SH-SY5Y (cell line): ENCODE results near the gene B3GALT5.

Experiments used
- GATA2 ChIP-seq: IDR thresholded peaks from 2 replicates; pipeline ENCODE4 v1.6.1; 2011; ENCODE audit warnings: mild to moderate bottlenecking, low read depth, low read length
- GATA3 ChIP-seq: IDR thresholded peaks from 2 replicates; pipeline ENCODE4 v1.6.1; 2011; ENCODE audit warnings: low read depth, mild to moderate bottlenecking, low read length, moderate library complexity

- TF ChIP-seq GATA3 (no peak), GATA2 (no peak)
Observed at GRCh38 chr21:39641827-39642450, 29.2 kb downstream of the B3GALT5 start.
